GM12875 (cell line): ENCODE measurements around the gene MLIP.
"Not testable (repeated sequence)": the region's sequence is repeated elsewhere in the genome, so short reads cannot be mapped to it uniquely, and the experiment has no call there.

Experiments
- H3K4me3 ChIP-seq: one replicate; pipeline ENCODE4 v1.5.1; 2011; ENCODE audit warnings: low read depth, low read length, control low read depth
- TF ChIP-seq, protein P1 (sequence below): IDR thresholded peaks from 2 replicates; pipeline ENCODE4 v1.5.1; 2011; ENCODE audit warnings: low read depth, mild to moderate bottlenecking, control low read depth, inconsistent platforms, low read length, moderate library complexity, borderline replicate concordance; ENCODE audit not compliant: insufficient read depth

Gene MLIP

DNA sequence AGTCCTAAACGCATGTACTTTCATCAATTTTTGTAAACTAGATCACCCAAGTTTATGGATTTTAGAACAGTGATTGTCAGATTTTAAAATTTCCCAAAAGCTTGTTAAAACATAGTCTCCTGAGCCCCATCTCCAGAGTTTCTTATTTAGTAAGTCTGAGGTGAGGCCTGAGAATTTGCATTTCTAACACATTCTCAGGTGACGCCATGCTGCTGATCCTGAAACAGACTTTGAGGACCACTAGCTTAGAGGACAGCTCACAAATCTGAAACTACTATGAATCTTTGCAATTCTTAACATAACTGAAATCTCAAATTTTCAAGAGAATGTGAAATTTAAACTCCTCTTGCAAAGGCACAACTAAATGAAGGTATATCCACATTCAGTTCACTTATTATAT lies 37.8 kb upstream of the MLIP start:
- TF ChIP-seq, protein P1, sequence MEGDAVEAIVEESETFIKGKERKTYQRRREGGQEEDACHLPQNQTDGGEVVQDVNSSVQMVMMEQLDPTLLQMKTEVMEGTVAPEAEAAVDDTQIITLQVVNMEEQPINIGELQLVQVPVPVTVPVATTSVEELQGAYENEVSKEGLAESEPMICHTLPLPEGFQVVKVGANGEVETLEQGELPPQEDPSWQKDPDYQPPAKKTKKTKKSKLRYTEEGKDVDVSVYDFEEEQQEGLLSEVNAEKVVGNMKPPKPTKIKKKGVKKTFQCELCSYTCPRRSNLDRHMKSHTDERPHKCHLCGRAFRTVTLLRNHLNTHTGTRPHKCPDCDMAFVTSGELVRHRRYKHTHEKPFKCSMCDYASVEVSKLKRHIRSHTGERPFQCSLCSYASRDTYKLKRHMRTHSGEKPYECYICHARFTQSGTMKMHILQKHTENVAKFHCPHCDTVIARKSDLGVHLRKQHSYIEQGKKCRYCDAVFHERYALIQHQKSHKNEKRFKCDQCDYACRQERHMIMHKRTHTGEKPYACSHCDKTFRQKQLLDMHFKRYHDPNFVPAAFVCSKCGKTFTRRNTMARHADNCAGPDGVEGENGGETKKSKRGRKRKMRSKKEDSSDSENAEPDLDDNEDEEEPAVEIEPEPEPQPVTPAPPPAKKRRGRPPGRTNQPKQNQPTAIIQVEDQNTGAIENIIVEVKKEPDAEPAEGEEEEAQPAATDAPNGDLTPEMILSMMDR: no peak
- H3K4me3 ChIP-seq: no peak overlapping the region

DNA sequence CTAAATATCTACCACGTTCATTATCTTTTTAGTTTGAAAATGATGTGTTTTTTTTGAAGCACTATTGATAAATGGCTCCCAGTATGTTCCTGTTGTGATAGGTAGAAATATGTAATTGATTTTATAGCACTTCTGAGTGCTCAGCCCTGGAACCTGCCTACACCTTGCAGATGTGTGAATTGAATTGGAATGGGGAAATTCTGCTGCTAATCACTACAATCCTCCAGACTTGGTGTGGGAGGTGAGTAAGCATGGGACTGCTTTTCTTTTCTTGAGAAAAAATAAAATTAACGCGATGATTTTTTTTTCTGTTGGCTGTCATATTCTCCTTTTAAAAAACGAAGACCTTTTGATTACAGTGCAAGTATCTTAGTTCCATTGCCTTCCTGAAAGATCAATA lies 37.1 kb upstream of the MLIP start:
- TF ChIP-seq, protein P1: no peak
- no peak overlapping the region for H3K4me3 ChIP-seq

DNA sequence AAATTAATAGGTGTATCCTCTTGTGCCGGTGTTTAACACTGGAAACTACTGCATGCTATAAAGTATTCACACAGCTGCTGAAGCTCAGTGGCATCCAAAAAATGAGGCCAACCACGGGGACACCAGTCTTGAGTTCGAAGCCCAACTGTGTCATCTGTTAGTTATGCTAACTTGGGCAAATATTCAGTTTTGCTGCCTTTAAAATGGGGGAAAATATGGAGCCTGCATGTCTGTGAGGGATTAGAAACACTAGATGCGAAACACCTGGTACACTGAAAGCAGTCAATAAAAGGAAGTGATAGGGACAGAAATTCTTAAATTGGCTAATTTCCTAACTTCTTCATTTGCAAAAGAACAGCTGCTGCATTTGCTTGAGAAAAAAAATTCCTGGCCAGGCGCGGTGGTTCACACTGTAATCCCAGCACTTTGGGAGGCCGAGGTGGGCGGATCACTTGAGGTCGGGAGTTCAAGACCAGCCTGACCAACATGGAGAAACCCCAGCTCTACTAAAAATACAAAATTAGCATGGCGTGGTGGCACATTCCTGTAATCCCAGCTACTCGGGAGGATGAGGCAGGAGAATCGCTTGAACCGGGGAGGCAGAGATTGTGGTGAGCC lies 36.6 kb upstream of the MLIP start:
- TF ChIP-seq, protein P1: no peak
- H3K4me3 ChIP-seq: no peak overlapping the region

DNA sequence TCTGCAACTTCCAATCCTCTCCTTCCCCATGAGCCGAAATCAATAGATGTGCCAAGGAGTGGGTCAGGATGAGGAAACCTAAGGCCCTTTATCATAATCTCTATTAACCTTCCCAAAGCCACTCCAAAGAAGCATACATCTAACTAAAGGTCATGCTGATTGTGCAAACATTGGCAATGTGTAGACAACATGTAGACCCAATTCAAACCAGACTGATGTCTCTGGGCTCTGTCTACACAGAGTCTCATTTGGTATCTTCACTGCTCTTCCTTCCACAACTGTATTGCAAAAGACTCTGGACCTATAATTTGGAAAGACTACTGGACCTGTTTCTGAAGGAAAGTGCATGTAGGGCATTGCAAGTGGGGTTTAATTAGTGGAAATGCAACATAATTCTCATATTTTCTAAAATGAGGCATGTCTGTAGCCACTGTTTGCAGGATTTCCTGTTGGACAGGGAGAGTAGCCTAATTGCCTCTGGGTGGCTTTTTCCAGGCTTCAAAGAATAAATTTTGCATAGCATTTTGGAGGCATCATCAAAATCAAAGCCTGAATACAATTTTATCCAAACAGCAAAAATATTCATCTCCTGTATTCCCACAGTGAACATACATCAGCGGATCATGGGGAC lies 35.0 kb upstream of the MLIP start:
- H3K4me3 ChIP-seq: no peak overlapping the region
- TF ChIP-seq, protein P1: no peak

DNA sequence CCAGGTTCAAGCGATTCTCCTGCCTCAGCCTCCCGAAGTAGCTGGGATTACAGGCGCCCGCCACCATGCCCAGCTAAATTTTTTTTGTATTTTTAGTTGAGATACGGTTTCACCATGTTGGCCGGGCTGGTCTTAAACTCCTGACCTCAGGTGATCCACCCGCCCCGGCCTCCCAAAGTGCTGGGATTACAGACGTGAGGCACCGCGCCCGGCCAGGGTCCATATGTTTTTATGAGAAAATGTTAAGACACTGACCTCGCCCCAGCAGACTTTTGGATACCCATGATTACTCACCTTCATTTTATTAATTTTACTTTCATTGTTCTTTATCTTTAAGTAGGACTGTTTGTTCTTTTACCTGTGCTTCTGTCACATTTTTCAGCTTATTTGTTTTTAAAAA lies 29.7 kb upstream of the MLIP start:
- not testable (repeated sequence) for H3K4me3 ChIP-seq

DNA sequence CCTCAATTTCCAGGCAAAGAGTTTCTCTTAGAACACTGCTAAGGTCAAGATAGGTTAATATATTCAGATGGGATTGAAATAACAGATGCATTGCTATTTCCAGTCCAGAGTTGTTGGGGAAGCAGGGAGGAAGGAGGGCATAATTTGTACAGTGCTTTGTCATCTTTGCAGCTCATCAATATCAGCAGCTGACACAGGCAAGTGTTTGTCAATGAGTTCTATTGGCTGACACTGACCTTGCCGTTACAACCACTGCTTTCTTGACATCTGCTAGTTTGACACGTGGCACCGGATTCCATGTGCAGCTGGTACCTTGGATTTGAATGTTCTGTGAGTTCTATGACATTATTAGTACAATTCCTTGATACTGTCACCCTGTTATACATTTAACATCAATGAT lies 28.0 kb upstream of the MLIP start:
- H3K4me3 ChIP-seq: no peak overlapping the region
- TF ChIP-seq, protein P1: no peak

DNA sequence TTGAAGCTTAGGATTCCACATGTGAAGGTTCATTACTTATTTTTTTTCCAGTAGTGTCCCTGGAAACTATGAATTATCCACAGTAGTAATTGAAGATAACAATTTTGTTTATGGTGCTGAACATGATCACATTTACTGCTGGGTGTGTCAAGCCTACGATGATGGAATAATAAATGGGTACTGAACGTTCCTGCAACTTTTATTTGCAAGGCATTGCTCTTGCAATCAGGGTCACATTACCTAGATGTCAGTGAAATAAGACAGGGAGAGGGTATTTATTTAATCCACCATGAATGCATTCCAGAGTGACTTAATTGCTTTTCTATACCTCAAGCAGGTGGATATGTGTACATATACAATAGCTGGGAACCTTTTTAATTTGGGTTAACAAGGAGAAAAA lies 27.0 kb upstream of the MLIP start:
- H3K4me3 ChIP-seq: no peak overlapping the region
- TF ChIP-seq, protein P1: no peak
